HEK293 (cell line): Measurements from ENCODE around the gene TM2D1.

Experiments
- CTCF ChIA-PET: fragments of 350-600 bp; formaldehyde crosslinking; extraction: SDS; loops from one replicate; lab custom pipeline; 2021; ENCODE audit warnings: antibody characterized with exemption; lab: Yijun Ruan, JAX
- POLR2A ChIA-PET: fragments of 300-600 bp; formaldehyde crosslinking; extraction: SDS; loops from one replicate; lab custom pipeline; 2020; ENCODE audit warnings: antibody characterized with exemption, inconsistent platforms; lab: Yijun Ruan, JAX
- H3K27ac ChIP-seq: fragments of 200-500 bp; sonication (Bioruptor generic); 2 replicates; pipeline ENCODE4 v1.5.1; 2014; ENCODE audit warnings: low read depth, low read length, control low read depth, inconsistent platforms; ENCODE audit errors: extremely low read depth
- H3K36me3 ChIP-seq, 2 experiments: fragments of 200-500 bp in 1 of 2; sonication (Bioruptor generic) in 1 of 2; 1 replicate in 1 of 2; 2 replicates in 1 of 2; pipeline ENCODE4 v1.5.1; 2014 to 2017; ENCODE audit warnings: inconsistent platforms in 2 of 2, low read length in 2 of 2; ENCODE audit not compliant: control insufficient read depth in 2 of 2, insufficient read depth in 1 of 2
- H3K4me1 ChIP-seq: fragments of 200-500 bp; sonication (Bioruptor generic); 2 replicates; pipeline ENCODE4 v1.5.1; 2014; ENCODE audit warnings: mild to moderate bottlenecking, low read length, inconsistent platforms; ENCODE audit not compliant: control insufficient read depth, insufficient read depth
- H3K4me3 ChIP-seq: 2 replicates; pipeline ENCODE4 v1.5.1; 2011; ENCODE audit warnings: low read depth, mild to moderate bottlenecking, control low read depth, low read length, moderate library complexity
- H3K9me3 ChIP-seq: fragments of 200-500 bp; sonication (Bioruptor generic); 2 replicates; pipeline ENCODE4 v1.5.1; 2014; ENCODE audit warnings: low read depth, low read length, inconsistent platforms; ENCODE audit not compliant: control insufficient read depth, insufficient read depth
- GLIS1 ChIP-seq: fragments of 450-650 bp; formaldehyde crosslinking; IDR thresholded peaks from 2 replicates; pipeline ENCODE4 v1.5.1; 2016; ENCODE audit warnings: missing biosample characterization, missing genetic modification characterization
- GLIS2 ChIP-seq: fragments of 450-650 bp; formaldehyde crosslinking; IDR thresholded peaks from 2 replicates; pipeline ENCODE4 v1.5.1; 2016; ENCODE audit warnings: missing biosample characterization, missing genetic modification characterization
- KLF16 ChIP-seq: fragments of 450-650 bp; formaldehyde crosslinking; IDR thresholded peaks from 2 replicates; pipeline ENCODE4 v1.5.1; 2017; ENCODE audit warnings: missing biosample characterization, missing genetic modification characterization
- KLF9 ChIP-seq: fragments of 450-650 bp; formaldehyde crosslinking; IDR thresholded peaks from 2 replicates; pipeline ENCODE4 v1.5.1; 2016; ENCODE audit warnings: missing biosample characterization, missing genetic modification characterization, low read depth
- PATZ1 ChIP-seq: fragments of 450-650 bp; formaldehyde crosslinking; IDR thresholded peaks from 2 replicates; pipeline ENCODE4 v1.5.1; 2016; ENCODE audit warnings: missing biosample characterization, missing genetic modification characterization
- SP2 ChIP-seq: fragments of 450-650 bp; formaldehyde crosslinking; IDR thresholded peaks from 2 replicates; pipeline ENCODE4 v1.5.1; 2016; ENCODE audit warnings: missing biosample characterization, missing genetic modification characterization
- TCF7L2 ChIP-seq: IDR thresholded peaks from 2 replicates; pipeline ENCODE4 v1.6.1; 2011; ENCODE audit warnings: low read depth, mild to moderate bottlenecking, inconsistent platforms, low read length, moderate library complexity, borderline replicate concordance
- ZBTB17 ChIP-seq: fragments of 450-650 bp; formaldehyde crosslinking; IDR thresholded peaks from 2 replicates; pipeline ENCODE4 v1.5.1; 2016; ENCODE audit warnings: missing biosample characterization, missing genetic modification characterization
- ZBTB26 ChIP-seq: fragments of 450-650 bp; formaldehyde crosslinking; optimal IDR thresholded peaks from 2 replicates; pipeline ENCODE3; 2016; ENCODE audit warnings: missing biosample characterization, mild to moderate bottlenecking, missing genetic modification characterization
- ZBTB7A ChIP-seq: fragments of 450-650 bp; formaldehyde crosslinking; IDR thresholded peaks from 2 replicates; pipeline ENCODE4 v1.5.1; 2016; ENCODE audit warnings: low read depth, missing biosample characterization, missing genetic modification characterization
- ZBTB8A ChIP-seq: fragments of 450-650 bp; formaldehyde crosslinking; IDR thresholded peaks from 2 replicates; pipeline ENCODE4 v1.5.1; 2016; ENCODE audit warnings: missing biosample characterization, missing genetic modification characterization
- ZFP69B ChIP-seq: fragments of 450-650 bp; formaldehyde crosslinking; IDR thresholded peaks from 2 replicates; pipeline ENCODE4 v1.5.1; 2016; ENCODE audit warnings: missing biosample characterization, missing genetic modification characterization
- ZIC2 ChIP-seq: fragments of 450-650 bp; formaldehyde crosslinking; IDR thresholded peaks from 2 replicates; pipeline ENCODE4 v1.5.1; 2016; ENCODE audit warnings: missing biosample characterization, missing genetic modification characterization
- ZNF112 ChIP-seq: fragments of 450-650 bp; formaldehyde crosslinking; IDR thresholded peaks from 2 replicates; pipeline ENCODE4 v1.5.0; 2017; ENCODE audit warnings: missing biosample characterization, missing genetic modification characterization
- ZNF366 ChIP-seq: fragments of 450-650 bp; formaldehyde crosslinking; conservative IDR thresholded peaks from 2 replicates; pipeline ENCODE4 v1.5.1; 2016; ENCODE audit warnings: missing biosample characterization, missing genetic modification characterization
- ZNF398 ChIP-seq: fragments of 450-650 bp; formaldehyde crosslinking; IDR thresholded peaks from 2 replicates; pipeline ENCODE4 v1.5.1; 2017; ENCODE audit warnings: missing biosample characterization, missing genetic modification characterization
- ZNF501 ChIP-seq: fragments of 450-650 bp; formaldehyde crosslinking; IDR thresholded peaks from 2 replicates; pipeline ENCODE4 v1.5.1; 2016; ENCODE audit warnings: missing biosample characterization, missing genetic modification characterization
- ZNF513 ChIP-seq: fragments of 450-650 bp; IDR thresholded peaks from 2 replicates; pipeline ENCODE4 v1.5.1; 2018; ENCODE audit warnings: missing biosample characterization, missing genetic modification characterization
- ZNF544 ChIP-seq: fragments of 450-650 bp; formaldehyde crosslinking; IDR thresholded peaks from 2 replicates; pipeline ENCODE4 v1.5.0; 2017; ENCODE audit warnings: missing biosample characterization, missing genetic modification characterization
- ZNF561 ChIP-seq: fragments of 450-650 bp; IDR thresholded peaks from 2 replicates; pipeline ENCODE4 v1.5.1; 2018; ENCODE audit warnings: missing biosample characterization, missing genetic modification characterization, borderline replicate concordance
- ZNF580 ChIP-seq: fragments of 450-650 bp; formaldehyde crosslinking; IDR thresholded peaks from 2 replicates; pipeline ENCODE4 v1.5.1; 2016; ENCODE audit warnings: missing biosample characterization, missing genetic modification characterization
- ZNF610 ChIP-seq: fragments of 450-650 bp; formaldehyde crosslinking; IDR thresholded peaks from 2 replicates; pipeline ENCODE4 v1.5.1; 2016; ENCODE audit warnings: missing biosample characterization, missing genetic modification characterization, borderline replicate concordance
- ZNF692 ChIP-seq: fragments of 450-650 bp; formaldehyde crosslinking; IDR thresholded peaks from 2 replicates; pipeline ENCODE4 v1.5.1; 2016; ENCODE audit warnings: missing biosample characterization, missing genetic modification characterization
- ZNF76 ChIP-seq: fragments of 450-650 bp; formaldehyde crosslinking; IDR thresholded peaks from 2 replicates; pipeline ENCODE4; 2016; ENCODE audit warnings: low read depth, missing biosample characterization, missing genetic modification characterization, borderline replicate concordance
- ZNF792 ChIP-seq: fragments of 450-650 bp; formaldehyde crosslinking; IDR thresholded peaks from 2 replicates; pipeline ENCODE4 v1.5.1; 2016; ENCODE audit warnings: missing biosample characterization, missing genetic modification characterization
- ZSCAN16 ChIP-seq: fragments of 450-650 bp; formaldehyde crosslinking; IDR thresholded peaks from 2 replicates; pipeline ENCODE4 v1.5.1; 2016; ENCODE audit warnings: missing biosample characterization, missing genetic modification characterization
- TF ChIP-seq, protein P1 (sequence below): fragments of 450-650 bp; formaldehyde crosslinking; IDR thresholded peaks from 2 replicates; pipeline ENCODE4 v1.5.1; 2016; ENCODE audit warnings: missing biosample characterization, missing genetic modification characterization

Gene TM2D1

DNA sequence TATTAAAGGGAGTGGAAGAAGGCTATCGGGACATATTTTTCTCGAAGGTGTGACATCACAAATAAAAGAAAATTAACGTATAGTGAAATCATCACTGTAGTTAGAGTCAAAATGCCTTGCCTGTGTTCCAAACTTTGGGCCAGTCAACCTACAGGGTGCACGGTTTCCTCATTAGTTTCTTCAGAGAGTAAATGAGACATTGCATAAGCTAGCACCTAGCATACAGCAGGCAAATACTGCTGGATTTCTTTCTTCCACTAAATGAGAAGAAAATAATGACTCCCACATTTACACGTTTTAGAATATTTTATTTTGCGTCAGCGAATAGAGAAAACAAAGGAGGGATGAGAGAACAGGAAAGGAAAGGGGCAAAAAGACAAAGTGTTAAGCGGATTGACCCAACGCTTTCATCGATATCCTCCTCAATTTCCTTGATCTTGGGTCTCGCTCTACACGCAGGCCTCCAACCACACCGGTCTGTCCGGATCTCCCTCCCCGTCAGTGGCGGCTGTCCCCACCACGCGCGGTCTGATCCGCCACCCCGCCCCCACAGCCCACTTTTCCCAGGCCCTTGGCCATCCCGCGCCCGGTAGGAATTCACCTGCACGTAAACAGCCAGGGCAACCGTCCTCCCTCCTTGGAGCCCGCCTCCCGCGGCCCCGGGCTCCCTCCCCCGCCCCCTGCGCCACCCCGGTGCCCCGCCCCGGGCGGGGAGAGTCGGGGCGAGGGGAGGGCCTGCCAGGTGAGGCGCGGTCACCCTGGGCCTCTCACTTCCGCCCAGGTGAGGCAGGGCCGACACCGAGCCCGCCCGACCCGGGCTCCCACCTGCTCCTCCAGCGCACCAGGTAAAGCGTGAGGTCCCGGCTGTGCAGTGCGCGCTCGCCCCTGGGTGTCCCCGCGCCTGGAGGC is 17.0 kb upstream of the TM2D1 start, which contains the start of gene PATJ:
Gene PATJ, plus strand, starts transcription at position 770 of the 909 bp plus-strand sequence. CDS start 20,413 bp downstream, outside the sequence.
- Histone ChIP-seq H3K27ac (peak within 1 kb of the TSS; percentile 92), H3K9me3 (no peaks in the 10 kb centered on the region), H3K4me1 (peaks cover 6% of the 10 kb centered on the region), H3K36me3 (no peaks in the 10 kb centered on the region), H3K4me3 (peak within 1 kb of the TSS; percentile 81)
- ChIA-PET CTCF (interaction anchor here (0.5 kb wide), 1 partner anchor 290 kb away, joined by 5 read pairs; no protein-coding TSS in a partner anchor), POLR2A (interaction anchor here (1.7 kb wide), 1 partner anchor 17 kb away, joined by 9 read pairs; the partner anchor contains the start of gene TM2D1)
- no peak for TF ChIP-seq ZNF513 (tag by site-specific recombination)
- TF ChIP-seq ZNF76 (tag by site-specific recombination): peak; percentile 37; the same call in 1 of the 2 replicates
- no peak for TF ChIP-seq ZSCAN16
- TF ChIP-seq ZNF398 (tag by site-specific recombination): peak; percentile 77
- TF ChIP-seq ZNF580 (tag by site-specific recombination): peak; percentile 43; the same call in 1 of the 2 replicates
- peak; percentile 94 for TF ChIP-seq GLIS1 (tag by site-specific recombination)
- 0 out of 2 replicates have a peak, but pooled peaks have one; percentile 28 for TF ChIP-seq ZFP69B
- TF ChIP-seq ZNF792 (tag by site-specific recombination): peak; percentile 72; the same call in 1 of the 2 replicates
- TF ChIP-seq ZBTB8A (tag by site-specific recombination): peak; percentile 81
- peak; percentile 76 for TF ChIP-seq SP2 (tag by site-specific recombination)
- TF ChIP-seq PATZ1 (tag by site-specific recombination): peak; percentile 76
- TF ChIP-seq, protein P1, sequence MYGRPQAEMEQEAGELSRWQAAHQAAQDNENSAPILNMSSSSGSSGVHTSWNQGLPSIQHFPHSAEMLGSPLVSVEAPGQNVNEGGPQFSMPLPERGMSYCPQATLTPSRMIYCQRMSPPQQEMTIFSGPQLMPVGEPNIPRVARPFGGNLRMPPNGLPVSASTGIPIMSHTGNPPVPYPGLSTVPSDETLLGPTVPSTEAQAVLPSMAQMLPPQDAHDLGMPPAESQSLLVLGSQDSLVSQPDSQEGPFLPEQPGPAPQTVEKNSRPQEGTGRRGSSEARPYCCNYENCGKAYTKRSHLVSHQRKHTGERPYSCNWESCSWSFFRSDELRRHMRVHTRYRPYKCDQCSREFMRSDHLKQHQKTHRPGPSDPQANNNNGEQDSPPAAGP (tag by site-specific recombination): peak; percentile 29; the same call in 1 of the 2 replicates
- peak; percentile 46; the same call in 1 of the 2 replicates for TF ChIP-seq ZIC2 (tag by site-specific recombination)
- peak; percentile 87 for TF ChIP-seq ZBTB17 (tag by site-specific recombination)
- TF ChIP-seq GLIS2 (tag by site-specific recombination): peak; percentile 82
- TF ChIP-seq ZBTB7A (tag by site-specific recombination): no peak
- peak; percentile 83 for TF ChIP-seq ZBTB26
- no peak for TF ChIP-seq ZNF610 (tag by site-specific recombination)
- peak; percentile 68 for TF ChIP-seq ZNF501
- TF ChIP-seq ZNF561 (tag by site-specific recombination): peak; percentile 38; the same call in 1 of the 2 replicates
- TF ChIP-seq ZNF112 (tag by site-specific recombination): no peak
- no peak for TF ChIP-seq ZNF544 (tag by site-specific recombination)
- 0 out of 2 replicates have a peak, but pooled peaks have one; percentile 35 for TF ChIP-seq KLF16 (tag by site-specific recombination)
- peak; percentile 67 for TF ChIP-seq KLF9
- TF ChIP-seq ZNF692: 0 out of 2 replicates have a peak, but pooled peaks have one; percentile 61
- no peak for TF ChIP-seq TCF7L2
- peak; percentile 47; the same call in 1 of the 2 replicates for TF ChIP-seq ZNF366 (tag by site-specific recombination)
